GM12872 (cell line): ENCODE measurements around the gene OR51I2.

Source experiments
- CTCF ChIP-seq: IDR thresholded peaks from 3 replicates; pipeline ENCODE4 v1.5.1; 2011; ENCODE audit warnings: low read depth, mild to moderate bottlenecking, low read length, moderate library complexity; ENCODE audit not compliant: insufficient read depth

Gene OR51I2

GRCh38 chr11:5449432-5449831 is 309 bp downstream of the OR51I2 start:
- no peak for TF ChIP-seq CTCF

DNA sequence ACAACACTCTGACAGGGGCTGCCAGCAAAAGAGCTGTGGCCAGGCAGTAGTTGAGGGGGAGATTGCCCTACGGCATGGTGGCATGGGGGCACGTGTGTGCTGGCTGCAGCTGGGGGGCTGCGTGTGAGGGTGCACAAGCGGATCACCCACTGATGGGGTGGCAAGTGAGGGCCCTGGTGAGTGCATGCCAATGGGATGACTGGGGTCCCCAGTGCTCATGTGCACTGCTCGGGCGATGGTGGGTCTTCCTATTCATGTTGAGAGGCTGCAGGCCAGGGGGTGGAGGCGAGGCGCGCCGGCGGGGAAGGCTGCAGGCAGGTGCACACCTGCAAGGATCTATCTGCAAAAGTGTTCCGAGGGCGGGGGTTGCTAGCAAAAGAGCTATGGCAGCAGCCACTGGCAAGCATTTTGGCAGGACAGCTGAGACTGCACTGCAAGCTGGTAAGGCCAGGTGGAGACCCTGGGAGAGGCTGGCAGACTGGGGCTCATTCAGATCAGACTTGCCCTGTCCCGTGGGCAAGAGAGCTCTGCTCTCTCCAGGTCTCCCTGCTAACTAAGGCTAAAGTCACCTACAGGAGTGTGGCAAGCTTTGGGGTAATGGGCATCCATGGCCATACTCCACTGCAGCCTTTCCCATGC is 12.0 kb downstream of the OR51I2 start:
- TF ChIP-seq CTCF, result no peak

GRCh38 chr11:5467527-5467926 is 18.4 kb downstream of the OR51I2 start:
- no peak for TF ChIP-seq CTCF

GRCh38 chr11:5473921-5474320 is 24.8 kb downstream of the OR51I2 start:
- no peak for TF ChIP-seq CTCF

DNA sequence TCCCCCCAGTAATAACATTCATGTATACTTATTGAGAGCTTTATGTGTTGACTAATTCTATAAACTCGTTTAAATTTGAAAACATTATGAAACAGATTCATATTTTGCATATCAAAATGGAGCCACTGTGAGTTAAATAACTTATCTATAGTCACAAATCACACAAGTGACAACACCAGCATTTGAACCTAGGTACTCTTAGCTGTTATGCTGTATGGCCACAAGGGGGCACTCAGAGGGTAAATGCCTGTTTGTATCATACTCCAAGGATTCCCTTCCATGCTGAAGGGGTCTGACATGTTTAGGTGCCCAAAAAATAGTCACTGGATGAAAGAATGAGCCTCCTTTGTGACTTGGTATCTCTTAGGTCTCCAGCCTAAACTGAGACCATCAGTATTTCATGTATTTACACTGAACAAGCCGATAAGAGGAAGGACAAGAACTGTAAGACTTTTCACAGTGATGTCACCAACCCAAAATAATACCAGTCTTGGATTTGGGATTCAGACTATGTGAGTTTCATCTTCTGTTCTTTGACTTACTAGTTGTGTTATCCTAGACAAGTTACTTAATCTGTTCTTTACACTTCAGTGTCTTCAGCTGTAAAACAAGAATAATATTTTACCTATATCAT is 27.2 kb downstream of the OR51I2 start:
- peak; percentile 82 for TF ChIP-seq CTCF

DNA sequence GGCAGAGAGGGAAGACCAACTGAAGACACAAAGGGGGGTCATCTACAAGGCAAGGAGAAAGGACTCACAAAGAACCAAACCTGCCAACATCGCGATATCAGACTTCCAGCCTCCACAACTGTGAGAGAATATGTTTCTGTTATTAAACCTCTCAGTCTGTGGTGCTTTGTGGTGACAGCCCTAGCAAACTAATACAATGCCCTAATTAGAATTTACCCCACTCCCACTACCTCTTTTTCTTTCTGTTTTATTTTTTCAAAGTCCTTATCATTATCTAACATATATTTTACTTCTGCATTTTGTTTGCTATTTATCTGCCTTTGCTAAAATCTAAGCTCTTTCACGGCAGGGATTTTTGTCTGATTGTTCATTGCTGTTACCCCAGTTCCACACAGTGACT is 36.9 kb downstream of the OR51I2 start:
- no peak for TF ChIP-seq CTCF

GRCh38 chr11:5486421-5486820 is 37.3 kb downstream of the OR51I2 start:
- TF ChIP-seq CTCF, result no peak
